H1 (cell line): ENCODE results near the gene ACTN4. TPM values are rescaled to one million over a fixed set of nuclear protein-coding genes. Genes with fewer than 3 reads are reported as not detected.

Experiments used
- CTCF ChIA-PET: fragments of 300-600 bp; sonication (Branson Sonifier 250); formaldehyde crosslinking; loops from one replicate; lab custom pipeline; 2021; ENCODE audit not compliant: partially characterized antibody; lab: Charles Lee
- POLR2A ChIA-PET: fragments of 300-600 bp; sonication (Branson Sonifier 250); formaldehyde crosslinking; loops from one replicate; lab custom pipeline; 2021; ENCODE audit warnings: inconsistent platforms; ENCODE audit not compliant: partially characterized antibody; lab: Charles Lee
- DNase-seq, 2 experiments: peaks; one replicate each; pipeline versions ENCODE4 v3.0.0 to v3.0.0-alpha.2; 2010 to 2022; ENCODE audit warnings: low spot score in 2 of 2, low read depth in 1 of 2, mixed read lengths in 1 of 2
- FAIRE-seq: peaks from 2 replicates; lab custom pipeline; 2011; peaks lifted over from hg19 to GRCh38; lab: Jason Lieb, UNC
- H2AFZ ChIP-seq: 2 replicates; pipeline ENCODE4 v1.8.1; 2012; ENCODE audit warnings: low read length, inconsistent platforms
- H2AK5ac ChIP-seq: 2 replicates; pipeline ENCODE4 v1.6.1; 2013; ENCODE audit warnings: low read depth, low read length
- H2BK120ac ChIP-seq: replicated peaks from 2 replicates; pipeline ENCODE3; 2013; ENCODE audit warnings: low read depth, low read length, inconsistent platforms
- H2BK12ac ChIP-seq: 2 replicates; pipeline ENCODE4 v1.6.1; 2013; ENCODE audit warnings: low read depth, low read length
- H2BK15ac ChIP-seq: 2 replicates; pipeline ENCODE4 v1.6.1; 2013; ENCODE audit warnings: low read length
- H2BK20ac ChIP-seq: 2 replicates; pipeline ENCODE4 v1.6.1; 2013; ENCODE audit warnings: low read length
- H2BK5ac ChIP-seq: 2 replicates; pipeline ENCODE4 v1.6.1; 2013; ENCODE audit warnings: low read depth, low read length
- H3K14ac ChIP-seq: 2 replicates; pipeline ENCODE4 v1.6.1; 2013; ENCODE audit warnings: inconsistent platforms; ENCODE audit not compliant: insufficient read length
- H3K18ac ChIP-seq: 2 replicates; pipeline ENCODE4 v1.6.1; 2013; ENCODE audit warnings: low read length; ENCODE audit errors: extremely low read depth
- H3K23ac ChIP-seq: 2 replicates; pipeline ENCODE4 v1.6.1; 2013; ENCODE audit warnings: inconsistent platforms; ENCODE audit not compliant: insufficient read length
- H3K23me2 ChIP-seq: 2 replicates; pipeline ENCODE4 v1.6.1; 2013; ENCODE audit warnings: low read depth, low read length
- H3K27ac ChIP-seq: 2 replicates; pipeline ENCODE4 v1.6.1; 2011; ENCODE audit warnings: low read depth, low read length, inconsistent platforms
- H3K27me3 ChIP-seq, 4 experiments: replicated peaks in 1 of 4; 1 replicate in 1 of 4; 2 replicates in 3 of 4; pipeline versions ENCODE4 v1.6.1 to v1.8.1; 2011 to 2013; ENCODE audit warnings: low read length in 3 of 4, mild to moderate bottlenecking in 3 of 4, inconsistent platforms in 2 of 4, mixed read lengths in 2 of 4, moderate library complexity in 1 of 4; ENCODE audit not compliant: control insufficient read depth in 3 of 4, insufficient read depth in 3 of 4; ENCODE audit errors: extremely low read depth in 1 of 4
- H3K36me3 ChIP-seq, 4 experiments: 2 replicates each; pipeline versions ENCODE4 v1.6.1 to v1.8.1; 2011 to 2013; ENCODE audit warnings: mild to moderate bottlenecking in 4 of 4, low read length in 3 of 4, moderate library complexity in 2 of 4, control low read depth in 1 of 4, inconsistent platforms in 1 of 4; ENCODE audit not compliant: insufficient read depth in 4 of 4, control insufficient read depth in 2 of 4
- H3K4ac ChIP-seq: replicated peaks from 2 replicates; pipeline ENCODE3; 2013; ENCODE audit warnings: low read length, low read depth, mixed read lengths, inconsistent platforms; ENCODE audit not compliant: insufficient read length
- H3K4me1 ChIP-seq, 4 experiments: replicated peaks in 1 of 4; 1 replicate in 1 of 4; 2 replicates in 3 of 4; pipeline versions ENCODE4 v1.6.1 to v1.8.1; 2011 to 2013; ENCODE audit warnings: low read length in 3 of 4, inconsistent platforms in 2 of 4, mixed read lengths in 1 of 4; ENCODE audit not compliant: insufficient read depth in 4 of 4, control insufficient read depth in 3 of 4
- H3K4me2 ChIP-seq, 2 experiments: 2 replicates each; pipeline versions ENCODE4 v1.6.1 to v1.8.1; 2011 to 2013; ENCODE audit warnings: low read depth in 2 of 2, low read length in 2 of 2, control low read depth in 1 of 2, inconsistent platforms in 1 of 2, mild to moderate bottlenecking in 1 of 2; ENCODE audit not compliant: insufficient read depth in 1 of 2
- H3K4me3 ChIP-seq, 4 experiments: fragments of 200-600, 300-600 bp in 1 of 4; sonication (generic), shearing (Covaris generic), sonication (Bioruptor Twin) in 1 of 4; 2 replicates each; pipeline versions ENCODE4 v1.5.1 to v1.8.1; 2011 to 2016; ENCODE audit warnings: low read length in 4 of 4, low read depth in 3 of 4, control low read depth in 2 of 4, inconsistent platforms in 2 of 4, mild to moderate bottlenecking in 2 of 4, mixed read lengths in 1 of 4, moderate library complexity in 1 of 4; ENCODE audit not compliant: insufficient read depth in 2 of 4; ENCODE audit errors: extremely low read depth in 1 of 4
- H3K56ac ChIP-seq: replicated peaks from 2 replicates; pipeline ENCODE3; 2013; ENCODE audit warnings: low read depth, mild to moderate bottlenecking, mixed read lengths, low read length, inconsistent platforms; ENCODE audit not compliant: insufficient read length
- H3K79me1 ChIP-seq: 2 replicates; pipeline ENCODE4 v1.6.1; 2013; ENCODE audit warnings: low read depth, low read length, control low read depth
- H3K79me2 ChIP-seq, 2 experiments: 2 replicates each; pipeline versions ENCODE4 v1.6.1 to v1.8.1; 2012 to 2013; ENCODE audit warnings: low read length in 2 of 2, mild to moderate bottlenecking in 2 of 2, inconsistent platforms in 1 of 2; ENCODE audit not compliant: insufficient read depth in 2 of 2, control insufficient read depth in 1 of 2
- H3K9ac ChIP-seq, 4 experiments: replicated peaks in 1 of 4; 1 replicate in 1 of 4; 2 replicates in 3 of 4; pipeline versions ENCODE4 v1.6.1 to v1.8.1; 2011 to 2013; ENCODE audit warnings: low read depth in 3 of 4, low read length in 3 of 4, control low read depth in 2 of 4, mild to moderate bottlenecking in 2 of 4, moderate library complexity in 2 of 4, inconsistent platforms in 1 of 4; ENCODE audit errors: extremely low read depth in 1 of 4
- H3K9me3 ChIP-seq, 2 experiments: 2 replicates each; pipeline versions ENCODE4 v1.6.1 to v1.8.1; 2012 to 2013; ENCODE audit warnings: mild to moderate bottlenecking in 2 of 2, moderate library complexity in 2 of 2, control low read depth in 1 of 2, inconsistent platforms in 1 of 2, low read depth in 1 of 2, low read length in 1 of 2, mixed read lengths in 1 of 2; ENCODE audit not compliant: insufficient read depth in 2 of 2
- H4K20me1 ChIP-seq, 2 experiments: replicated peaks in 1 of 2; 2 replicates each; pipeline versions ENCODE3 to v1.8.1; 2011 to 2013; ENCODE audit warnings: inconsistent platforms in 2 of 2, low read length in 2 of 2, mild to moderate bottlenecking in 1 of 2; ENCODE audit not compliant: insufficient read depth in 2 of 2, control insufficient read depth in 1 of 2
- H4K5ac ChIP-seq: 2 replicates; pipeline ENCODE4 v1.6.1; 2013; ENCODE audit warnings: low read length, low read depth, mixed read lengths, inconsistent platforms; ENCODE audit not compliant: insufficient read length
- H4K8ac ChIP-seq: 2 replicates; pipeline ENCODE4 v1.8.0; 2013; ENCODE audit warnings: mild to moderate bottlenecking, moderate library complexity, low read length, inconsistent platforms; ENCODE audit not compliant: insufficient read depth; ENCODE audit errors: extremely low read depth
- H4K91ac ChIP-seq: replicated peaks from 2 replicates; pipeline ENCODE3; 2013; ENCODE audit warnings: low read length, mixed read lengths, inconsistent platforms; ENCODE audit not compliant: insufficient read length
- E2F6 ChIP-seq: IDR thresholded peaks from 2 replicates; pipeline ENCODE4 v1.6.1; 2012; ENCODE audit warnings: inconsistent platforms
- SIN3A ChIP-seq, 2 experiments: IDR thresholded peaks in 1 of 2; conservative IDR thresholded peaks in 1 of 2; 2 replicates each; pipeline ENCODE4 v1.6.1; 2011 to 2012; ENCODE audit warnings: low read length in 2 of 2, improper control_type of control experiment in 1 of 2, low read depth in 1 of 2, mild to moderate bottlenecking in 1 of 2
- SIX5 ChIP-seq: IDR thresholded peaks from 2 replicates; pipeline ENCODE4 v1.6.1; 2011; ENCODE audit warnings: mild to moderate bottlenecking, low read depth, low read length
- SRF ChIP-seq: IDR thresholded peaks from 2 replicates; pipeline ENCODE4 v1.6.1; 2011; ENCODE audit warnings: mild to moderate bottlenecking, low read depth, low read length, moderate library complexity
- WGBS, 2 experiments: shearing (Covaris generic) in 1 of 2; methylation state at CpG; one replicate each; pipeline versions ENCODE4 v1.1.6 to v1.1.7; 2013 to 2015; ENCODE audit warnings: low lambda C conversion rate in 2 of 2, mixed read lengths in 2 of 2, inconsistent platforms in 1 of 2, low coverage in 1 of 2, missing lambda C conversion rate in 1 of 2; ENCODE audit not compliant: insufficient replicate concordance in 2 of 2, insufficient coverage in 1 of 2, insufficient read length in 1 of 2; ENCODE audit errors: extremely low coverage in 1 of 2, missing lambda C conversion rate in 1 of 2; 5-methylcytosine and 5-hydroxymethylcytosine counted together
- polyA plus RNA-seq, 7 experiments: library from polyadenylated mRNA; depleted of rRNA in 3 of 7; stranded (reverse) in 5 of 7; unstranded in 2 of 7; fragments of >200 nt in 5 of 7; fragments of 200-250 nt in 2 of 7; gene quantifications; 1 replicate in 5 of 7; 2 replicates in 1 of 7; 4 replicates in 1 of 7; pipeline versions ENCODE4 v1.2.1 to v1.2.3, GENCODE V29; 2011 to 2013; ENCODE audit warnings: missing spikeins in 2 of 7, mixed read lengths in 2 of 7
- total RNA-seq: library from RNA; stranded (reverse); fragmentation: NEBNext Ultra II Directional; extraction: Animal tissue kit (Norgen Biotek cat#: 25700); gene quantifications from 2 replicates; pipeline ENCODE4 v1.2.1, GENCODE V29; 2021
- TF ChIP-seq, protein P1 (sequence below): IDR thresholded peaks from 2 replicates; pipeline ENCODE4 v1.6.1; 2012; ENCODE audit warnings: low read length, inconsistent platforms
- TF ChIP-seq, protein P2 (sequence below): IDR thresholded peaks from 2 replicates; pipeline ENCODE4 v1.6.1; 2012; ENCODE audit warnings: inconsistent platforms

ACTN4 gene
- total and polyA plus RNA-seq, 2 of the 8 experiments (the other 6 are each of a cell fraction or from before 2014, with no cell fraction given): 211 to 520 TPM

GRCh38 chr19:38617283-38617763 is 30.1 kb upstream of the ACTN4 start:
- H4K20me1 ChIP-seq: peaks cover 0 to 4% of the 10 kb centered on the region in 2 experiments
- H3K23ac ChIP-seq: no peak overlapping the region
- H3K23me2 ChIP-seq: peaks cover 2% of the 10 kb centered on the region
- peaks cover 7% of the 10 kb centered on the region for H3K79me1 ChIP-seq
- no peak overlapping the region for H3K56ac ChIP-seq
- ChIA-PET POLR2A (interaction anchor here (0.7 to 2.0 kb wide), 5 partner anchors 12 to 229 kb away, joined by 3 to 10 read pairs (median 4); partner anchors contain the start of gene ACTN4), CTCF (interaction anchor here (0.7 to 5.9 kb wide), 3 partner anchors 17 to 215 kb away, joined by 3 to 27 read pairs (median 3); partner anchors contain the start of gene FAM98C)
- peaks cover 5 to 21% (median 14%) of the 10 kb centered on the region in 4 experiments for H3K36me3 ChIP-seq
- H3K79me2 ChIP-seq: peaks cover 0 to 15% of the 10 kb centered on the region in 2 experiments; a peak in 2 of 4 replicates
- H3K18ac ChIP-seq: no peak overlapping the region
- no peak overlapping the region for H2AK5ac ChIP-seq
- H2BK20ac ChIP-seq: no peak overlapping the region
- H3K27me3 ChIP-seq: no peaks in the 10 kb centered on the region
- no peak overlapping the region for H3K4ac ChIP-seq
- TF ChIP-seq SIX5: no peak
- TF ChIP-seq SRF: no peak
- TF ChIP-seq, protein P1, sequence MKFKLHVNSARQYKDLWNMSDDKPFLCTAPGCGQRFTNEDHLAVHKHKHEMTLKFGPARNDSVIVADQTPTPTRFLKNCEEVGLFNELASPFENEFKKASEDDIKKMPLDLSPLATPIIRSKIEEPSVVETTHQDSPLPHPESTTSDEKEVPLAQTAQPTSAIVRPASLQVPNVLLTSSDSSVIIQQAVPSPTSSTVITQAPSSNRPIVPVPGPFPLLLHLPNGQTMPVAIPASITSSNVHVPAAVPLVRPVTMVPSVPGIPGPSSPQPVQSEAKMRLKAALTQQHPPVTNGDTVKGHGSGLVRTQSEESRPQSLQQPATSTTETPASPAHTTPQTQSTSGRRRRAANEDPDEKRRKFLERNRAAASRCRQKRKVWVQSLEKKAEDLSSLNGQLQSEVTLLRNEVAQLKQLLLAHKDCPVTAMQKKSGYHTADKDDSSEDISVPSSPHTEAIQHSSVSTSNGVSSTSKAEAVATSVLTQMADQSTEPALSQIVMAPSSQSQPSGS: no peak
- TF ChIP-seq, protein P2, sequence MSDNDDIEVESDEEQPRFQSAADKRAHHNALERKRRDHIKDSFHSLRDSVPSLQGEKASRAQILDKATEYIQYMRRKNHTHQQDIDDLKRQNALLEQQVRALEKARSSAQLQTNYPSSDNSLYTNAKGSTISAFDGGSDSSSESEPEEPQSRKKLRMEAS: no peak
- no peak for TF ChIP-seq E2F6
- no peak for TF ChIP-seq SIN3A (conservative IDR thresholded peaks at IDR 0.05 in 1 of 2, IDR thresholded peaks at IDR 0.05 in 1 of 2; ENCODE audit: low read depth in 1 of 2, low read length in 2 of 2)
- TF ChIP-seq, all 59 proteins: peak for 0
- FAIRE-seq: no peak
- 97% methylated on average over 9 of the region's 9 CpGs; no CpG with 5 or more reads in 1 of the 2 experiments for WGBS, 2 experiments
- Histone ChIP-seq H2BK12ac (peak overlapping the region; percentile 84; the same call in 1 of the 2 replicates), H2AFZ (peak overlapping the region; percentile 25; the same call in 1 of the 2 replicates), H2BK120ac (no peak overlapping the region), H3K9ac (no peak overlapping the region), H3K14ac (no peak overlapping the region), H3K4me2 (peak overlapping the region in 1 of 2 experiments; percentile 81; a peak in 2 of 4 replicates), H4K91ac (no peak overlapping the region), H3K4me1 (peaks cover 4 to 14% (median 11%) of the 10 kb centered on the region in 4 experiments), H2BK5ac (no peak overlapping the region), H3K27ac (no peak overlapping the region), H4K5ac (no peak overlapping the region), H3K4me3 (no peak overlapping the region), H2BK15ac (peak overlapping the region; percentile 75; the same call in 1 of the 2 replicates), H4K8ac (no peak overlapping the region), H3K9me3 (no peaks in the 10 kb centered on the region)
- DNase-seq: no peak
